Right lobe of liver (tissue), 4 donors: ENCODE results near the gene ESRP2.

Experiments used
- CTCF ChIP-seq, 4 donors: fragments of 200-600 bp in 3 of 4; fragments of 450-650 bp in 1 of 4; IDR thresholded peaks; one replicate each; pipeline versions ENCODE4 v1.5.1 to v1.8.0; 2016 to 2022; ENCODE audit warnings: antibody characterized with exemption in 4 of 4, mild to moderate bottlenecking in 2 of 4
- POLR2A ChIP-seq: fragments of 450-650 bp; IDR thresholded peaks from one replicate; pipeline ENCODE4 v1.6.1; 2017; ENCODE audit warnings: antibody characterized with exemption, mild to moderate bottlenecking
- donor health status: DM: no; HTN: no; CAD: no.
- donor health status: DM: no; HTN: no; CAD: no.
- donor health status: DM: no; HTN: yes; CAD: no.

GRCh38 chr16:68283346-68283745, 47.4 kb upstream of the ESRP2 start:
- no peak for TF ChIP-seq CTCF (IDR thresholded peaks at IDR 0.05)
- no peak for TF ChIP-seq POLR2A
